Measurements from ENCODE around the gene EDA.

EDA gene

GRCh38 chrX:70079297-70079696 is 463.4 kb downstream of the EDA start:
- DNase-seq (ENCODE audit: low read depth), result no peak

DNA sequence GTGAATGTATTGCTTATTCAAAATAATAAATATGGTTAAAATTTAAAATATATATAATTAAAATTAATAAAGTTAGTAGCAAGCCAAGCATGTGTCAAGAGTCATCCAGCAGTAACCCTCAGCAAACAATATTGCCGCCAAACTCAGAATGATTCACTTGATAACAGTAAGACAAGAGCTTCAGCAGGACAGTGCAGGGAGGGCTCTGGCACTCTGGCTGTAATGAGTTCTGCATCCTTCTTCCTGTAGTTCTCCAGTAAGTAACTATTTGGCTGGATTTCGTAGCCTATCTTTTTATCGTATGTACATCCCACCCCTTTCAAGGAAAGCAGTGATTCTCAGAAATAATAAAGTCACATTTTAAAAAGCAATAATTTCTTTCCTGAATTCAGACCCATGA is 464.0 kb downstream of the EDA start:
- DNase-seq (ENCODE audit: low read depth), result no peak

GRCh38 chrX:70082723-70083122 is 466.8 kb downstream of the EDA start:
- DNase-seq (ENCODE audit: low read depth), result no peak

DNA sequence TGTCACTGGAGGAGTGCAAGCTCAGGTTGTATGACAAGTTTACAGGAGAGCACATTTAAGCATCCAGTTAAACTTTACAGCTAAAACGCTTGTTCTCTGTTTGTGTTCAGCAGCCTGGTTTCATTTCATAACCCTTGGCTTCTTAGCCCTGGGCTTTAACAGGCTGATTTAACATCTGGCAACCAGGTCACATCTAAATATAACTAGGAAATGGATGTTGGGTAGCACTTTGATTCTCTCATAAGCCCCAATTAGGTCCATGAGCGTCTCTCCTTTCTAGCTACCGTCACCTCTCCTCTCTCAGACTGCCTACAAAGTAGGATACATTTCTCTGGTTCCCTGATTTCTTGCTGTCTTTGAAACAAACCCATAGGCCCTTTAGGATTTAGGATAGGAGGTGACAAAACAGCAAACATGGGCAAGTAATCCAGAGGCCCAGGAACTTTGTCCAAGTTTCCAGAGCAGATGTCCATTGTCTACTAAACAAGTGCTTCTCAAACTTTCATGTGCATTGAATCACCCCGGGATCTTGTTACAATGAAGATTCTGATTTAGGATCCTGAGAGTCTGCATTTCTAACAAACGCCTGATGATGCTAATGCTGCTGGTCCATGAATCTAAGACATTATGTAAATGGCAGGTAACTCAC is 468.8 kb downstream of the EDA start:
- no peak for DNase-seq (ENCODE audit: low read depth)

DNA sequence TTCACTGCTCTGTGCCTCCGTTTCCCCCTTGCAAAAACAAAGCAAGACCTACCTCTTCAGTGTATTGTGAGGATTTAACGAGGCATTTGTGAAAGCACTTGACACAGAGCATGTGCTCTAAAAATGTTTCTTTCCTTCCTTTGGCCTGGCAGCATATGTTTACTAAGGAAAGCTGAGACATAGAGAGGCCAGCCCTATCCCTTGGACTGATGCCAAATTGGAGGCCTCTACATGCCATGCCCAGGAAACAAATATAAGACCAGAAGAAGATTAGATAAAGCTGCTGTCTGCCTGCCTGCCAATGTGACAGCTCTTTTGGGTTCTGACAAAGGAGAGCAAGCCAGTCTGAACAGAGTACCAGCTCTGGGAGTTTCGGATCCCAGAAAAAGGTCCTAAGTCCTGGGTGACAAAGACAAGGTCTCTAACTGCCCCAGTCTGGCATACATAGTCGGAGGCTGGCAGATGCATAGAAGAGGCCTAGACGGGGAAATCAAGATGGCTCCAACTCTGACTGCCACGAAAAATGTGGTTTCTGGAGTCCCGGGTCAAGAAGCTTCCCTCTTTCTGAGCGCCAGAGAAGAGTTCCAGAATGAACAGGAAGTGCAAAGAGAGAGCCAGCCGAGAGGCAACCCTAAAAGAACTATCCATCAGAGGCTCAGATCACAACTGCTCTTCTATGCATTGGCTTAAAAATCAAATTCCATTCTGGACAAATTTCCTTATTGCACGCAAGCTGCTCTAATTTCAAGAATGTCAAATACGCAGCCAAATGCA is 472.1 kb downstream of the EDA start:
- DNase-seq (ENCODE audit: low read depth), result no peak

DNA sequence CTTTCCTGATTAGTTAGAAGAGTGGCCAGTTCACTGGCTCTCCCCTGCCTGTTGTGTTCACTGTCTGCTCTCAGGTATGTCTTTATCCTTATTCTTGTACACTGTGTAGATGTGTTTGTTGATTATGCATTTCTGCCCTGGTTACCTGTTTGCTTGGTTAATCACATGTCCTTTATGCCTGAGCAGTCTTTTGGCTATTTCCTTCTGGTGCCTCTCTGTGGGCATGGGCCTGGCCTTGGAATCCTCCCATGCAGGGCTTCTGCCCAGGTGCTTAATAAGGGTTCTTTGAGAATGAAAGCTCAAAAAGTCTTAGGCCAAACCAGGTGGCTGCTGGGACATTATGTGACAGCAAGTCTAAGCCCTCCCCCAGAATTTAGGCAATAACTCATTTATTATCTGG is 472.8 kb downstream of the EDA start:
- DNase-seq (ENCODE audit: low read depth), result no peak

All from stimulated activated CD8-positive, alpha-beta memory T cell treated with anti-CD3 and anti-CD28 coated beads, Interleukin-12 subunit alpha, Interleukin-12 subunit beta, amount 100 ng/mL, for 1 hour (primary cell).